ENCODE data around the gene AQR.

DNA sequence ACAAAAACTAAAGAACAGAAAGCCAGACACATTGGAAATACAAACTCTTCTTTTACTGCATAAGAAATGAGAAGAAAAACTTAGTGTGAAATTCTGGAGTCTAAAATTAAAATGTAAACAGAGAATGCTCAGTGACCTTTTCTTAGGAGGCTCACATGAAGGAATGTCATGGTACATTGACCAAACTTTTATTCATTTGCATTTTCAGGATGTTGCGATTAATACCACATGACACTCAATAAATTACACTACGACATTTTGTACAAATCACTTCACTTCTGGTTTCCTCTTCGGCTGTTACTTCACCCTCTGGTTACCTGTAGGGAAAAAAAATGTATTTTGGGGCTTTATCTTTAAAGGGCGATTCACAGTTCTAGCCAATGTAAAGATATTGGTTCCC, 117.8 kb downstream of the AQR start:
- TF ChIP-seq CTCF (IDR thresholded peaks at IDR 0.05; ENCODE audit: poor library complexity, severe bottlenecking) (no peak), EZH2 (IDR thresholded peaks at IDR 0.05; ENCODE audit: borderline replicate concordance, insufficient read depth, low read length, poor library complexity, severe bottlenecking) (no peak), EP300 (conservative IDR thresholded peaks at IDR 0.05; ENCODE audit: poor library complexity, severe bottlenecking) (no peak)

Measured in neural cell (in vitro differentiated cells).